Effector CD8-positive, alpha-beta T cell (primary cell): ENCODE results near the gene CLDN6.
A peak's percentile ranks its signal among the peaks of the same experiment; 100 is the strongest.
"Not testable (repeated sequence)": the region's sequence is repeated elsewhere in the genome, so short reads cannot be mapped to it uniquely, and the experiment has no call there.

ENCODE experiments used
- DNase-seq: peaks from one replicate; lab custom pipeline; 2025; lab: John Stamatoyannopoulos, UW
- total RNA-seq, 4 experiments: gene quantifications; one replicate each; lab custom pipeline; 2026; lab: John Stamatoyannopoulos, UW

Gene CLDN6, protein sequence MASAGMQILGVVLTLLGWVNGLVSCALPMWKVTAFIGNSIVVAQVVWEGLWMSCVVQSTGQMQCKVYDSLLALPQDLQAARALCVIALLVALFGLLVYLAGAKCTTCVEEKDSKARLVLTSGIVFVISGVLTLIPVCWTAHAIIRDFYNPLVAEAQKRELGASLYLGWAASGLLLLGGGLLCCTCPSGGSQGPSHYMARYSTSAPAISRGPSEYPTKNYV
- total RNA-seq, result 0 to 0.09 (median 0) reads per million in 4 experiments

DNA sequence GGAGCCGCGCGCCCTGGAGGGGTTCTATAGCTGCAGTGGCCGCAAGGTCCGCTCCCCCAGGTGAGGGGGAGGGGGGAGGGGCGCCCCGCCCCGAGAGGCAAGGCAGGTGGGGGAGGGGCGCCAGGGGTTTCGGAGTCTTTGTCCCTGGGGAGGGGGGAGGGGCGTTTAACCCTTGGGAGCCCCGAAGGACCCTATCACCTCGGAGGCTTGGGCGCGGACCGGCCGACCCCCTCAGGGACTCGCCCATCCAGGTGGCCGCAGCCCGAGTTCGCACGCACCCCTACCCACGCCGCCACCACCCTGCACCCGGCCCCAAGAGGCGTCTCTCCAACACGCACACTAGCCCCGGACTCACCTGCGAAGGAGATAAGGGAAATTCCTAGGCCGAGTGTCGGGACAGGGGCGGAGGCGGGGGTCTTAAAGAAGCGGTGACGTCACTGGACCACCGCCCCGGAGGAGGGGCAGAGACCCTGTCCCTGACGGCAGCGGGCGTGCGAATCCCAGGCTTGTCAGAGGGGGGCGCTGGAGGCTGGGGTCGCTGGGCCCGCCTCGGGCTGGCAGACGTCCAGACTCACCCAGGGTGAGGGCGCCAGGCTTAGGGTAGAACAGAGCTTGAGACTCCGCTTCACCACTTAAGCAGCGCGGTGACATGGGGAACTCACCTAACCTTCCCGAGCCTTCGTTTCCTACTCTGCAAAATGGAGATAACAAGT lies at the start of gene CLDN6:
CLDN6 (minus strand) TSS at position 390 of the 713 bp plus-strand sequence. CDS start 2,162 bp downstream, outside the sequence.
- DNase-seq, result peak; percentile 19

DNA sequence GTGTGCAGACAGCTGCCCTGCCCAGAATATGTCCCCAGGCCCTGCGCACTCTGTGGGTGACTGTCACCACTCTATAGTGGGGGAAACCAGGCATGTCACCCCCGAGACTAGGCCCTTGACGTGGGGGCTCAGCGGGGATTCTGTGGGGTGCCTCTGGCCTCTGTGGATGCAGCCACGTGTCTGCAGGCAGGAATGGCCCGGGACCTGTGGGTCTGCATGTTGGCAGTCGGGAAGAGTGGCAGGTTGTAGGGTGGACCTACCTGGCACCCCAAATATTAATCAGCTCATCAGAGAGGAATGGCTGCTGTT lies 48.4 kb upstream of the CLDN6 start:
- no peak for DNase-seq

DNA sequence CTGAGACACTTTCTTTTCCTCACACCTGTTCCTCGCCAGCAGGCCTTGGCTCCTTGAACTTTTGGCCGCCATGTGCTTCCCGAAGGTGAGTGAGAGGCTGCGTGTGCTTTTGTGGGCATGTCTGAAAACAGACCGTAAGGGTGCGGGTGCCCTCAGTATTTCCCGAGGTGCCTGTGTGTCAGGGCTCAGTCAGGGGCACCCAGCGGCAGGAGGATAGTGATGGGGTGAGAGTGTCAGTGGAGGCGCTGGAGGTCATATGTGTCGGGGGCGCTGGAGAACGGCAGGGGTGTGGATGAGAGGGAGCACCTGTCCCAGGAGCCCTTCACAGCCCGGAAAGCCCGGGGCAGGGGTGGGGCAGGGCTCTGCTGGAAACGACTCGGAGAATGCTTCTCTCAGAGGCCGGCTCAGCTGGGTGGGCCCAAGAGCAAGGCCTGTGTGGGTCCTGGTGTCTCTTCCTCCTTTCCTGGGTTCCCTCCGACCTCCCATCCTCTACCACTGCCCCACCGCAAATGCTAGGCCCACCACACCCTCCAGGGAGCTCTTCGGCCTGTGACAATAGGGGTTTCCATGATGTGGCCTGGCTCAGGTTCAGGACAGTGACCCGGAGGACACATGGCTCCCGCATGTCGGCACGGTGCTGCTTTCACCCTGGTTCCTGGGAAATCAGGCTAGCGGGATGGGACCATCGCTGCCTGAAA lies 47.9 kb upstream of the CLDN6 start:
- no peak for DNase-seq

DNA sequence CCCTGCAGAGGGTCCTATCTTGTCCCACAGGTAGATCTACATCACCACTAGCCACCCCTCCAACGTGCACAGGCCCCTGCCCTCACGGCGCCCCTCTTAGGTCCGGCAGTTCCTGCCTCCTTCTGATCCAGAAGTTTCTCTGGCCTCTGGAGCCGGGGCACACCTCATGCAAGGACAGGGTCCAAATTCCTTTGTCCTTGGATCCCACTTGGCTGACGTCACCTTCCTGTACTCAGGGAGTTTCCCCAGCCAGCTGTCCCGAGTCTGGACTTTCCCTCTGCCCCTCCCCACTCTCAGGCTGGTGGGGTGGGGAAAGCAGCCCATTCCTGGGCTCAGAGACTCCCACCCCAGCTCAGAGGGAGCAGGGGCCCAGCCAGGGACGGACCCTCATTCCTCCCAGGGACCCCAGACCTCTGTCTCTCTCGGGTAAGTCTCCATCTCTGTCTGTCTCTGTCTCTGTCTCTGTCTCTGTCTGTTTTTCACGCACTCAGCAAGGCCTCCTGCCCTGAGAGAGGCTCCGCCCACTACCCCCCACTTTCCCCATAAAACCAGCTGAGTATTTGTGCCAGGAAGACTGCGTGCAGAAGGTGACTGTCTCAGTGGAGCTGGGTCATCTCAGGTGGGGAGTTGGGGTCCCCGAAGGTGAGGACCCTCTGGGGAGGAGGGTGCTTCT lies 47.2 kb upstream of the CLDN6 start, which contains the start of gene IL32:
IL32 (plus strand) TSS at position 572 of the 673 bp plus-strand sequence. CDS start 172 bp downstream, outside the sequence.
- peak; percentile 56 for DNase-seq

DNA sequence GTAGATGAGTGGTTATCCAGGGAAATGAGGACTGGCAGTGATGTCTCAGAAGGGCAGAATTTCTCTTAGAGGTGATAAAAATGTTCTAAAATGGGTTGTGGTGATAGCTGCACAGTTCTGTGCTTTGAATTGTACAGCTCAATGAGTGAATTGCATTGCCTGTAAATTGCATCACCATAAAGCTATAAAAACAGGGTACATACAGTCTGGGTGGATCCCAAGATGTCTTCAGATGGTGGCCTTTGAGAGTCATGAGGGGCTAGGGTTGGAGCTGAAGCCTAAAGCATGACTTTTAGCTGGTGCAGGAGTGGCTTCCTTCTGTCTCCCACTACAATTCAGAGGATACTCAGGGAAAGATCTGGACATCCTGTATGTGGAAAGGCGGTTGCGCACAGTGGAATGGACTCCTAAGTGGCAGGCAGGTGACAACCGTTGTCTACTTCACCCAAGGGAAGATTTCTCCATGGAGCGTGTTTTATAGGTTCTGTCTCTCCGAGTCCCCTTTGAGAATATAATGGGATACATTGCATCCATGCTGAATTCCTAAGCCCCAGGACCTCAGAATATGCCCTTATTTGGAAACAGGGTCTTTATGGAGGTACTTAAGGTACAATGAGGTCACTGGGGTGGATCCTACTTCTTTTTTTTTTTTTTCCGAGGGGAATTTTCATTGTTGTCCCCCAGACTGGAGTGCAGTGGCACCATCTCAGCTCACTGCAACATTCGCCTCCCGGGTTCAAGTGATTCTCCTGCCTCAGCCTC lies 45.8 kb upstream of the CLDN6 start:
- DNase-seq, result no peak

DNA sequence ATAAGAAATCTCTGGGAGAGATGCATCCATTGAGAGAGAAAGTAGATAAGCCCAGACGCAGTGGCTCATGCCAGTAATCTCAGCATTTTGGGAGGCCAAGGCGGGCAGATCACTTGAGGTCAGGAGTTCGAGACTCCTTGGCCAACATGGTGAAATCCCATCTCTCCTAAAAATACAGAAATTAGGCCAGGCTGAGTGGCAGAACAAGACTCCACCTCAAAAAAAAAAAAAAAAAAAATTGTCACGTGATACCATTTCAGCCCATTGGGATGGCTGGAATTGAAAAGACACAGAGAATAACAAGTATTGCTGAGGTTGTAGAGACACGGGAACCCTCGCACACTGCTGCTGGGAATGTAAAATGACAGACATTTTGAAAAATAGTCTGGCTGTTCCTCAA lies 44.6 kb upstream of the CLDN6 start:
- no peak for DNase-seq

DNA sequence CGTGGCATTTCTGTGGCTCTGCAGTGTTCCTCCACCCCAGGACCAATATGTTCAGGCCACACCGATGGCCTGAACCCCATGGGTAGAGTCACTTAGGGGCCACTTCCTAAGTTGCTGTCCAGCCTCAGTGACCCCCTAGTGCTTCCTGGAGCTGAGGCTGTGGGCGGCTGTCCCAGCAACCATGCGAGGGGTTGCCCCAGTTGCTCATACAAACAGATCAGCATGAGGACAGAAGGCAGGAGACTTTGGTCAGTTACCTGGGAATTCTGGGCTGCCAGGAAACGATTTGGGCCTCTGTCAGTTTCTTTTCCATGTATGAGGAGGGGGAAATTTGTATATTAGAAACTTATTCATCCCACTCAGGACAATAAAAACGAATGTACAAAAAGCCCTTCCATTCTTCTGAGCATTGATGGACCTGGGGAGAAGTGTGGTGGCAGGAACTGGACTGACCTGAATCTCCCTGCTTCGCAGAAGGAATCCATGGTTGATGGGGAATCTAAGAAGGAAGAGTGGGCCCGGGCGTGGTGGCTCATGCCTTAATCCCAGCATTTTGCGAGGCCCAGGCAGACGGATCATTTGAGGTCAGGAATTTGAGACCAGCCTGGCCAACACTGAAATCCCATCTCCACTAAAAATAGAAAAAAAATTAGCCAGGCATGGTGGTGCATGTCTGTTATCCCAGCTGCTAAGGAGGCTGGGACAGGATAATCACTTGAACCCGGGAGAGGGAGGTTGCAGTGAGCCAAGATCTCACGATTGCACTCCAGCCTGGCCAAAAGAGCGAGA lies 42.5 kb upstream of the CLDN6 start:
- DNase-seq, result no peak

DNA sequence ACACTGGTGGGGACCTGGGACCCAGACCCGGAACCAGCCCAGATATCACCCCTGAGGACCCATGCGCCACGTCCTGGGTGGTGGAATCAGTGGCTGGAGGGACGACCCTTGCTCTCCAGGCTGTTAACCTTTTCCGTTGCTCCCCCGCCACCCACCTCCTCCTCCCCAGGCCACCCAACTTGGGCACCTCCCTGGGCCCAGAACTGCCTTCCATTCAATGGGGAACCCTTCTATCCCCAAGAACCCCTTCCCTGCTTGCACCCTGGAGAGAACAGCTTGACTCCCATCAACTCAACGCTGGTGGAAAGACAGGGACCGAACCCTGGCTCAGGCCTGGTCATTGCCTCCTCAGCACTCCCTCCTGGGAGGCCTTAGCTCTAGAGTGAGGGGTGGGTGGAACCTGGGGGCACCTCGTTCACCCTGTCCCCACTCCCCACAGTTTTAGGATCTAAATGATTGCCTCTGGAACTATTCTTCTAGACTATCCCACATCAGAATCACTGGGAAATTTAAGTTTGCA lies 41.8 kb upstream of the CLDN6 start:
- DNase-seq, result no peak

DNA sequence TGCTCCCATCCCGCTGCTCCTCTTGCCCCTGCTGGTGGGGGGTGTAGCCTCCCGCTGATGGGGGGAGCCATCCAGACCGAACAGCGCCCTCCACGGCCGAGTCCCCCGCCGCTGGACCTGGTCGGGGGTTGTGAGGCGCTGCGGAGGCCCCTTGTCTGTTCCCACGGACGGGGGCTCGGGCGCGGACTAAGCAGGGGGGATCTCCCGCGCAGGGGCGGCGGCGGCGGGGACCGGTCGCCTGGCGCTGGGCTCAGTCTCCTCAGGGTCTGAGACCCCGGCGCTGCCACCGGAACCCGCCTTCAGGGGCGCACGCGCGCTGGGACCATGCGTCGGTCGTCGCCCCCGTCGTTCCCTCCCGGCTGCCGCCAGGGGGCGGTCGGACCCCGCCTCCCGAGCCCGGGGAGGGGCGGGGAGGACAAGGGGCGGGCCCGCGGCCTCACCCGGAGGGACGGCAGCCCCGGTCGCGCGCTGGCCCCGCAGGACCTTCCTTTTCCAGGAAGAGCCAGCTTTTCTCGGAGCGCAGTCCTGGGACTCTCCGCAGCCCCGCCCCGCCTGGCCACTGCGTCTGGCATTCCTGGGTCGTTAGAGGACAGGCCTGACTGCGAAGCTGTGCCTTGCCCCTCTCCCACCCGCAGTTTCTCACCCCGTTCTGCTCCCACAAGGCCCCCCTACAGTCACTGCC lies 41.2 kb upstream of the CLDN6 start:
- peak; percentile 81 for DNase-seq

DNA sequence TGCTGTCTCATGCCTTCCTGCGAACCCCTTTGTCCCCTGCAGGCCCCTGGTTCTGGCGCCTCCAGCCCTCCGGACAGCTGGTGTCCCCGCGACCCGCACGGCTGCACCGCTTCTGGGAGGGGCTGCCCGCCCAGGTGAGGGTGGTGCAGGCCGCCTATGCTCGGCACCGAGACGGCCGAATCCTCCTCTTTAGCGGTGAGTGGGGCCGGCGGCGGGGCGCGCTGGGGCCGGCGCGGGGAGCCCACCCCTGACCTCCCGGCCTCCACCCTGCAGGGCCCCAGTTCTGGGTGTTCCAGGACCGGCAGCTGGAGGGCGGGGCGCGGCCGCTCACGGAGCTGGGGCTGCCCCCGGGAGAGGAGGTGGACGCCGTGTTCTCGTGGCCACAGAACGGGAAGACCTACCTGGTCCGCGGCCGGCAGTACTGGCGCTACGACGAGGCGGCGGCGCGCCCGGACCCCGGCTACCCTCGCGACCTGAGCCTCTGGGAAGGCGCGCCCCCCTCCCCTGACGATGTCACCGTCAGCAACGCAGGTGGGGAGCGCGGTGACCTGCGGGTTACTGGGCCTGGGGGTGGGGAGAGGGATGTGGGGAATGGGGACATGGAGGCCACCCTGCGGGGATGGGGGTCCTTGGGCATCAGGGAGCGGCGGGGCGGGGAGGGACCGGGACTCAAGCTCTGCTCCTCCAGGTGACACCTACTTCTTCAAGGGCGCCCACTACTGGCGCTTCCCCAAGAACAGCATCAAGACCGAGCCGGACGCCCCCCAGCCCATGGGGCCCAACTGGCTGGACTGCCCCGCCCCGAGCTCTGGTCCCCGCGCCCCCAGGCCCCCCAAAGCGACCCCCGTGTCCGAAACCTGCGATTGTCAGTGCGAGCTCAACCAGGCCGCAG lies 40.4 kb upstream of the CLDN6 start:
- peak; percentile 41 for DNase-seq

DNA sequence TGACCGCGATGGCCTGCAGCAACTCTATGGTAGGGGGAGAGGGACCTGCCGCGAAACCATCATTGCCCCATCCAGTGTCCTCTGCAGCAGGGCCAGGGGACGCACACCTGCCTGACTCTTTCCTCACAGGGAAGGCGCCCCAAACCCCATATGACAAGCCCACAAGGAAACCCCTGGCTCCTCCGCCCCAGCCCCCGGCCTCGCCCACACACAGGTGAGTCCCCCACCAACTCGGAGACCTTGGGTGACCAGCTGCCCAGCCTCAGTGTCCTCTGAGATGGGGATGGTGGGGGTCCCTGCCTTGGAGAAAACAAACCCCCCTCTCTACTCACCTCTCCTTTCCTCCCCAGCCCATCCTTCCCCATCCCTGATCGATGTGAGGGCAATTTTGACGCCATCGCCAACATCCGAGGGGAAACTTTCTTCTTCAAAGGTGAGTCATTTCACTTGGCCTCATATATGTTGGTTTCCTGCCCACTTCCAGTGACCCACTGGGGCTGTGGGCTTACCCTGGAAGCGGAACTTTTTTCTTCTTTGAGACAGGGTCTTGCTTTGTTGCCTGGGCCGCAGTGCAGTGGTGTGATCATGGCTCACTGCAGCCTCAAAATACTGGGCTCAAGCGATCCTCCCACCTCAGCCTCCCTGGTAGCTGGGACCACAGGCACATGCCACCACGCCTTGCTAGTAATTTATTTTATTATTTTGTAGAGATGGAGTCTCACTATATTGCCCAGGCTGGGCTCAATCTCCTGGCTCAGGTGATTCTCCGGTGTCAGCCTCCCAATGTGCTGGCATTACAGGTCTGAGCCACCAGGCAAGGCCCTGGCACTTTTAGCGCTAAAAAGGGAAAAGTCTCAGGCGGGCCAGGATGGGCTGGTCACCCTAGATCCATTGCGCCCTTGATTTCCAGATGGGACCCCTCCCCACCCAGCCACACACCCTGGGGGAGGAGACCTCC lies 39.5 kb upstream of the CLDN6 start:
- no peak for DNase-seq

DNA sequence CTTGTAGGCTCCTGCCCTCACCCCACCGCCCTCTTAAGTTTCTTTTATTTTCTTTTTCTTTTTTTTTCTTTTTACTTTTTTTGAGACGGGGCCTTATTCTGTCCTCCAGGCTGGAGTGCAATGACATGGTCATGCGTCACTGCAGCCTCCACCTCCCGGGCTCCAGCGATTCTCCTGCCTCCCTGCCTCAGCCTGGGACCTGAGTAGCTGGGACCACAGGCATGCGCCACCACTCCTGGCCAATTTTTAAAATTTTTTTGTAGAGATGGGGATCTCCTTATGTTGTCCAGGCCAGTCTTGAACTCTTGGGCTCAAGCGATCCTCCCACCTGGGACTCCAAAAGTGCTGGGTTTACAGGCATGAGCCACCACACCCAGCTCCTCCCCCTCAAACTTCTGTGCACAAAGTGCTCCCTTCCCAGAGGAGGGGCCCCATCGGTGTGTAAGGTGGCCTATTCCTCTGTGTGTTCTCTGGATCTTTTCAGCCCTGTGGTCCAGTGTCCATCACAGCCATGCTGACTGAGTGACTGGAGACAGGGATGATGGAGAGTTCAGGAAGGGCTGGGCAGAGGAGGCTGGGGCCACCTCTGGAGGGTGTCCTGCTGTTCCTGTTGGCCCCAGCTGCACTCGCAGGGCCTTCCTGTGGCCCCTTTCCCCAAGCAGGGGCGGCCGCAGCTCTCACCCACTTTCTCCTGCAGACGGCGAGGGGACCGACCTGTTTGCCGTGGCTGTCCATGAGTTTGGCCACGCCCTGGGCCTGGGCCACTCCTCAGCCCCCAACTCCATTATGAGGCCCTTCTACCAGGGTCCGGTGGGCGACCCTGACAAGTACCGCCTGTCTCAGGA lies 38.6 kb upstream of the CLDN6 start:
- DNase-seq, result no peak

DNA sequence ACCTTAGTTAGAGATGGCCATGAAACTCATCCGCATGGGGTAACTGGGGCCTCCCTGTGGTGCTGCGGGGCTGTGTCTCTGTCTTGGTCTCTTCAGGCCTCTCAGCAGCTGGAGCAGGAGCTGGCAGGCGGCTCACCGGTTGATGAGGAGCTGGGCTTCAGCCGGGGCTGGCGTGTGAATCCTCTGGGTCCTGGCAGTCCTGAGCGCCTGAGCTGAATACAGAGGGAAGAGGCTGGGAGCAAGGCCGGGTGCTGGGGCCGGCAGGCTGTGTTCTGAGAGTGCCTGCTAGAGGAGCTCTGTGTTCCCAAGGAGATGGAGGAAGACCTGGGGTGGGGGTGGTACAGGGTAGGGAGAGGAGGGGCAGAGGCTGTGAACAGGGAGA lies 37.7 kb upstream of the CLDN6 start:
- DNase-seq, result not testable (repeated sequence)

DNA sequence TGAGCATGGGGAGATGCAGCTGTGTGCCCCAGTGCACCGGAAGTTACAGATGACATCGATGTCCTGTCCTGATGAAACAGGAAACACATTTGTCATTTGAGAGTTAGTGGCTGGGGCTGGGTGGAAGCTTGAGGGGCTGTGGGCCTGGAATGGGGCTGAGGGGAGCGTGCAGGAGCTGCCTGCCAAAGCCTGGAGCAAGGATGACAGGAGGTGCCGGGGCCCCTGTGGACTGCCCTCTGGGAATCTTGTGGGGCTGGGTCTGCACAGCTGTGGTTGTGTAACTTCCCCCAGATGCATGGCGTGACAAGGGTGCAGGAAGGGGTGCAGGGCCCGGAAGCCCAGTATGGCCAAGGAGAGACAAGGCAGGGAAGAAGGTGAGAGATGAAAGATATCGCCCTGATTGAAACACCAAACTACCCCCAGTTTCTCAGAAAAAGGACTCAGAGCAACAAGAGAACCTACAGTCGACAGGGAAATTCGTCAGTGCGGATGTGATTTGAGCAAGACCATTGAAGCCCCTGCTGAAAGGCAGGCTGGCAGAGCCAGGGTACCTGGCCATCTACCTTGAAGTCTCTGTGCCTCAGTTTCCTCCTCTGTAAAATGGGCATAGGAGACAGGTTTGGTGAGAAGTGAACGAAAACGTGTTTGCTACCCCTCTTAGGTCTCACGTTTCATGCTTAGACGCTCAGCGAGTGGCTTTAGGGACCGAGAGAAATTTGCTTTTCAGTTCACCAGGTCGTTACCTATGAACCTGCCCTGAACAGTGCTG lies 37.2 kb upstream of the CLDN6 start:
- DNase-seq, result no peak

DNA sequence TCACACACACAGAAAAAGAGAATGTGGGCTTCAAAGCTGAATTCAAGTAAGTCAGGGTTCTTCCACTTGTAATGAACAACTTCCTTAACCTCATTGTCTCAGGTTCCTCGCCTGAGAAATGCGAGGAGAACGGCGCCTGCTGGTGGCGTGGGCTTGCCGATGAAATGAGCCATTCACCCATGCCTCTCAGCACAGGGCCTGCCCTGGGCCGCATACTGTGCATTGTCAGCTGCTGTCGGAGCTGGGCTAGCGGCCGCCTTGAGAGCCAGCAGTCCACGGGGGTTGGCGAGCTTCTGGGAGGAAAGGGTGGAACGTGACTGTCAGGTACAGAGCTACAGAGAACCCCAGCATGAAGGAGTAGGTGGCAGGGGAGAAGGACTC lies 35.3 kb upstream of the CLDN6 start:
- DNase-seq, result not testable (repeated sequence)
